WTC11 (cell line): ENCODE results near the gene CCR9. TPM values are rescaled to one million over a fixed set of nuclear protein-coding genes. Genes with fewer than 3 reads are reported as not detected.

Experiments used
- ATAC-seq: fragments of 200-7000 bp; cut with Tn5 transposase; 2 replicates; pipeline ENCODE4 v1.10.0; 2021; ENCODE audit warnings: mild to moderate bottlenecking, moderate library complexity
- CTCF ChIA-PET: fragments of 300-600 bp; sonication (Branson Sonifier 250); formaldehyde crosslinking; loops from one replicate; lab custom pipeline; 2021; ENCODE audit warnings: antibody characterized with exemption; lab: Charles Lee
- POLR2A ChIA-PET: fragments of 350-600 bp; sonication (Branson Sonifier 250); formaldehyde crosslinking; loops from one replicate; lab custom pipeline; 2021; ENCODE audit warnings: antibody characterized with exemption; lab: Charles Lee
- DNase-seq: peaks from one replicate; pipeline ENCODE4 v3.0.0; 2021; ENCODE audit warnings: low spot score
- H3K27ac Mint-ChIP-seq: 2 replicates; pipeline ENCODE4 v1.8.0; 2021; ENCODE audit warnings: mixed read lengths
- H3K27me3 Mint-ChIP-seq: 2 replicates; pipeline ENCODE4 v1.8.0; 2021; ENCODE audit warnings: low read depth, mild to moderate bottlenecking, moderate library complexity, mixed read lengths
- H3K36me3 Mint-ChIP-seq: 2 replicates; pipeline ENCODE4 v1.8.0; 2021; ENCODE audit warnings: mixed read lengths
- H3K4me1 Mint-ChIP-seq: 2 replicates; pipeline ENCODE4 v1.8.0; 2022; ENCODE audit warnings: mixed read lengths
- H3K4me3 Mint-ChIP-seq: 2 replicates; pipeline ENCODE4 v1.8.0; 2021; ENCODE audit warnings: mild to moderate bottlenecking, moderate library complexity, mixed read lengths
- H3K9me3 Mint-ChIP-seq: 2 replicates; pipeline ENCODE4 v1.8.0; 2021; ENCODE audit warnings: mixed read lengths
- AR ChIP-seq: fragments of 250-450 bp; sonication (Bioruptor Pico); IDR thresholded peaks from 2 replicates; pipeline ENCODE4 v1.9.0; 2021; ENCODE audit warnings: mild to moderate bottlenecking
- ARID4B ChIP-seq: sonication (generic); formaldehyde crosslinking; IDR thresholded peaks from 2 replicates; pipeline ENCODE4 v1.8.0; 2023; ENCODE audit warnings: missing genetic modification reagents, mild to moderate bottlenecking, borderline replicate concordance
- ATF2 ChIP-seq: sonication (generic); formaldehyde crosslinking; IDR thresholded peaks from 2 replicates; pipeline ENCODE4 v1.8.1; 2022; ENCODE audit warnings: low read depth, missing genetic modification reagents, borderline replicate concordance
- ATF6 ChIP-seq: sonication (generic); formaldehyde crosslinking; IDR thresholded peaks from 2 replicates; pipeline ENCODE4 v1.8.1; 2023; ENCODE audit warnings: mild to moderate bottlenecking, missing genetic modification reagents
- CBFB ChIP-seq: sonication (generic); formaldehyde crosslinking; IDR thresholded peaks from 2 replicates; pipeline ENCODE4 v1.8.1; 2022; ENCODE audit warnings: mild to moderate bottlenecking, low read depth, missing genetic modification reagents
- KAT7 ChIP-seq: sonication (generic); formaldehyde crosslinking; IDR thresholded peaks from 2 replicates; pipeline ENCODE4 v1.8.1; 2023; ENCODE audit warnings: missing genetic modification reagents, mild to moderate bottlenecking, borderline replicate concordance
- NFE2L1 ChIP-seq: sonication (generic); formaldehyde crosslinking; IDR thresholded peaks from 2 replicates; pipeline ENCODE4 v1.8.1; 2023; ENCODE audit warnings: missing genetic modification reagents
- NFYB ChIP-seq: sonication (generic); formaldehyde crosslinking; conservative IDR thresholded peaks from 2 replicates; pipeline ENCODE4 v1.8.0; 2022; ENCODE audit warnings: low read depth, missing genetic modification reagents
- RORB ChIP-seq: fragments of 250-450 bp; sonication (Bioruptor Pico); IDR thresholded peaks from 2 replicates; pipeline ENCODE4 v1.9.0; 2021; ENCODE audit warnings: mild to moderate bottlenecking
- SMAD4 ChIP-seq: sonication (generic); formaldehyde crosslinking; IDR thresholded peaks from 2 replicates; pipeline ENCODE4 v1.8.0; 2022; ENCODE audit warnings: mild to moderate bottlenecking, missing genetic modification reagents
- TCF7 ChIP-seq: sonication (generic); formaldehyde crosslinking; IDR thresholded peaks from 2 replicates; pipeline ENCODE4 v1.8.0; 2022; ENCODE audit warnings: mild to moderate bottlenecking, low read depth, missing genetic modification reagents, moderate library complexity
- ZBTB43 ChIP-seq: sonication (generic); formaldehyde crosslinking; IDR thresholded peaks from 2 replicates; pipeline ENCODE4 v1.8.1; 2023; ENCODE audit warnings: mild to moderate bottlenecking, missing genetic modification reagents
- ZNF232 ChIP-seq: sonication (generic); formaldehyde crosslinking; IDR thresholded peaks from 2 replicates; pipeline ENCODE4 v1.8.0; 2022; ENCODE audit warnings: mild to moderate bottlenecking, missing genetic modification reagents
- total RNA-seq: library from RNA; stranded (reverse); gene quantifications from 3 replicates; pipeline ENCODE4 v1.2.3, GENCODE V29; 2021
- TF ChIP-seq, protein P1 (sequence below): fragments of 250-450 bp; sonication (Bioruptor Pico); IDR thresholded peaks from 2 replicates; pipeline ENCODE4 v1.9.0; 2021; ENCODE audit warnings: mild to moderate bottlenecking
- TF ChIP-seq, protein P2 (sequence below): sonication (generic); formaldehyde crosslinking; IDR thresholded peaks from 2 replicates; pipeline ENCODE4 v1.8.1; 2023; ENCODE audit warnings: mild to moderate bottlenecking, missing genetic modification reagents, moderate library complexity

CCR9 gene
- total RNA-seq, 1 experiment from 2014 or later, result not detected

DNA sequence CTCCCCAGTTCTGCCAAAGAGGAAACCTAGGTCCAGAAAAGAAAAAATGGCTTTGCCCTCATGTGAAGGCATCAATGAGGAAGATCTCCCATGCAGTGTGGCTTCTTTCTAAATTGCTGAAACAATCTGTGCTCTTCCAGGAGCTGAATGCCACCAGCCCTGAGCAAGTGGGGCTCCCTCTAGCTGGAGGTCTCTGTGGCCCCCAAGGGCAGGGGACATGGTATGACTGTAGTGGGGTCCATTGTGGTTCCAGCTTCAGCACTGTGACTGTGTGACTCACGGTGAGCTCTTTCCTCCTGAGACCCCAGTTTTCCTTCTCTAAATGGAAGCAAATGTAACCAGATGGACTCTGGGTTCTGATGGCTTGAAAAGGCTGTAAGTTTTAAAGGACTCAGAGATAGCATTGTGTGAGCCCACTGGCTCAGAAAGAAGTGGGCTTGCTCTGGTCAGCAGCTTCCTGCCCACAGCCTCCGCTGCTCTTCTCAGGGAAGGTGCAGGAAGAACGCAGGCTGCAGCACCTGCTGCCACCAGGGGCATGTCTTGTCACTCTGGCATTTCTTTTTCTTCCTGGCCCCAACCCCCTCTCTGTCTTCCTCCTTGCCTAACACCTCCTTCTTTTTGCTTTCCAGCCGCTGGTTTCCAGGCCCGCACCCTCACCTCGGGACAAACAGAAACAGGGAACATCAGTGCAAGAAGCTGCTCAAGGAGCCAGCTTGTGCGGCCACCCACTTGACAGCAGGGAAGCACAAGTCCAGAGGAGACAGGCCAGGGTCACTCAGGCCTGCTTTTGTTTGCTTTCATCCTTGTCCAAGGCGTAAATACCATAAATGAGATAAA, 51.1 kb downstream of the CCR9 start:
- ChIA-PET POLR2A (no interaction called here), CTCF (interaction anchor here (0.8 to 4.0 kb wide), 5 partner anchors 8 to 146 kb away, joined by 3 to 30 read pairs (median 3); no protein-coding TSS in a partner anchor)
- H3K27me3 Mint-ChIP-seq, result no peaks in the 10 kb centered on the region
- H3K36me3 Mint-ChIP-seq, result peaks cover 53% of the 10 kb centered on the region
- peaks cover 17% of the 10 kb centered on the region for H3K4me1 Mint-ChIP-seq
- peaks cover 6% of the 10 kb centered on the region; the same call in 1 of the 2 replicates for H3K9me3 Mint-ChIP-seq
- no peak for TF ChIP-seq ARID4B
- no peak for TF ChIP-seq NFYB (CRISPR knock-in tag)
- no peak for TF ChIP-seq TCF7
- TF ChIP-seq, protein P1, sequence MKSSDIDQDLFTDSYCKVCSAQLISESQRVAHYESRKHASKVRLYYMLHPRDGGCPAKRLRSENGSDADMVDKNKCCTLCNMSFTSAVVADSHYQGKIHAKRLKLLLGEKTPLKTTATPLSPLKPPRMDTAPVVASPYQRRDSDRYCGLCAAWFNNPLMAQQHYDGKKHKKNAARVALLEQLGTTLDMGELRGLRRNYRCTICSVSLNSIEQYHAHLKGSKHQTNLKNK, result no peak
- TF ChIP-seq, protein P2, sequence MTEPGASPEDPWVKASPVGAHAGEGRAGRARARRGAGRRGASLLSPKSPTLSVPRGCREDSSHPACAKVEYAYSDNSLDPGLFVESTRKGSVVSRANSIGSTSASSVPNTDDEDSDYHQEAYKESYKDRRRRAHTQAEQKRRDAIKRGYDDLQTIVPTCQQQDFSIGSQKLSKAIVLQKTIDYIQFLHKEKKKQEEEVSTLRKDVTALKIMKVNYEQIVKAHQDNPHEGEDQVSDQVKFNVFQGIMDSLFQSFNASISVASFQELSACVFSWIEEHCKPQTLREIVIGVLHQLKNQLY (CRISPR knock-in tag), result no peak
- no peak for TF ChIP-seq KAT7 (CRISPR knock-in tag)
- TF ChIP-seq ATF6 (CRISPR knock-in tag), result no peak
- no peak for TF ChIP-seq NFE2L1 (CRISPR knock-in tag)
- TF ChIP-seq SMAD4, result no peak
- TF ChIP-seq ZNF232 (CRISPR knock-in tag), result no peak
- no peak for TF ChIP-seq ZBTB43 (CRISPR knock-in tag)
- no peak for TF ChIP-seq RORB (CRISPR knock-in tag)
- TF ChIP-seq AR, result no peak
- TF ChIP-seq ATF2 (CRISPR knock-in tag), result no peak
- no peak for TF ChIP-seq CBFB (CRISPR knock-in tag)
- no peak overlapping the region; the same call in 1 of the 2 replicates for H3K27ac Mint-ChIP-seq
- DNase-seq (no peak), ATAC-seq (0 out of 2 replicates have a peak, but pooled peaks have one; percentile 18)
- H3K4me3 Mint-ChIP-seq, result no peak overlapping the region
